HG02610 (cell line): ENCODE measurements around the gene DCLK2.
"Not testable (repeated sequence)": the region's sequence is repeated elsewhere in the genome, so short reads cannot be mapped to it uniquely, and the experiment has no call there.

Experiments
- ATAC-seq: cut with Tn5 transposase; IDR thresholded peaks from one replicate; pipeline ENCODE4 v1.9.1; 2021; ENCODE audit warnings: mild to moderate bottlenecking, moderate library complexity; ENCODE audit not compliant: unreplicated experiment

The DCLK2 gene

GRCh38 chr4:150145090-150145945 is 67.1 kb downstream of the DCLK2 start:
- ATAC-seq: no peak

GRCh38 chr4:150145946-150146340 is 67.7 kb downstream of the DCLK2 start:
- no peak for ATAC-seq

- no peak for ATAC-seq
These were observed 71.1 kb downstream of the DCLK2 start for GRCh38 chr4:150149381-150149780.

GRCh38 chr4:150150629-150151062 is 72.4 kb downstream of the DCLK2 start:
- no peak for ATAC-seq

GRCh38 chr4:150152766-150153165 is 74.5 kb downstream of the DCLK2 start:
- no peak for ATAC-seq

- ATAC-seq: no peak
These were observed 77.1 kb downstream of the DCLK2 start for GRCh38 chr4:150155391-150155790.

- no peak for ATAC-seq
These were observed 78.3 kb downstream of the DCLK2 start for GRCh38 chr4:150156543-150156942.

- ATAC-seq: no peak
These were observed 79.8 kb downstream of the DCLK2 start for GRCh38 chr4:150158041-150158440.

GRCh38 chr4:150160473-150160872 is 82.2 kb downstream of the DCLK2 start:
- ATAC-seq: no peak

- ATAC-seq: no peak
These were observed 82.9 kb downstream of the DCLK2 start for GRCh38 chr4:150161109-150161508.

- ATAC-seq: not testable (repeated sequence)
These were observed 83.8 kb downstream of the DCLK2 start for GRCh38 chr4:150162020-150162419.

GRCh38 chr4:150164055-150164454 is 85.8 kb downstream of the DCLK2 start:
- ATAC-seq: no peak

GRCh38 chr4:150164956-150165629 is 86.8 kb downstream of the DCLK2 start:
- no peak for ATAC-seq

- ATAC-seq: no peak
These were observed 88.8 kb downstream of the DCLK2 start for GRCh38 chr4:150167054-150167453.

GRCh38 chr4:150173432-150173861 is 95.2 kb downstream of the DCLK2 start:
- ATAC-seq: no peak

- no peak for ATAC-seq
These were observed 95.7 kb downstream of the DCLK2 start for GRCh38 chr4:150173982-150174398.

- no peak for ATAC-seq
These were observed 98.3 kb downstream of the DCLK2 start for GRCh38 chr4:150176547-150176946.

- no peak for ATAC-seq
These were observed 99.9 kb downstream of the DCLK2 start for GRCh38 chr4:150178161-150178560.

- ATAC-seq: no peak
These were observed 103.3 kb downstream of the DCLK2 start for GRCh38 chr4:150181536-150181935.

GRCh38 chr4:150182794-150183193 is 104.5 kb downstream of the DCLK2 start:
- no peak for ATAC-seq

GRCh38 chr4:150185033-150185432 is 106.8 kb downstream of the DCLK2 start:
- not testable (repeated sequence) for ATAC-seq

GRCh38 chr4:150192986-150193385 is 114.7 kb downstream of the DCLK2 start:
- ATAC-seq: no peak
